ENCODE measurements around the gene MAGI1.
"Not testable (repeated sequence)": the region's sequence is repeated elsewhere in the genome, so short reads cannot be mapped to it uniquely, and the experiment has no call there.

Gene MAGI1

DNA sequence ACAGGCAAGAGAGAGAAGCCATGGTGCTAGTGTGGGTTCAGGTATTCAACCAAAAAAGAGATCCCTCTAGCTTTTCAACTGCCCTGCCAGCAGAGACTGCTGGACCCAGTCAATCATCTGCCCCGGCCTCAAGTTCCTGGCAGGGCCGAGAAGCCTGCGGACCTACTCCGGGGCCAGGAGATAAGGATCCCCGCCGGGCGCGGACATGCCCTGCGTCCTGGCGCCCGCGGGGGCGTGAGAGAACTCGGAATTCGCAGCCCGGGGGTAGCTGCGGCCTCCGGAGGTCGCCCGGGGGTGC, 821 bp upstream of the MAGI1 start:
- DNase-seq (ENCODE audit: low read depth): no peak

DNA sequence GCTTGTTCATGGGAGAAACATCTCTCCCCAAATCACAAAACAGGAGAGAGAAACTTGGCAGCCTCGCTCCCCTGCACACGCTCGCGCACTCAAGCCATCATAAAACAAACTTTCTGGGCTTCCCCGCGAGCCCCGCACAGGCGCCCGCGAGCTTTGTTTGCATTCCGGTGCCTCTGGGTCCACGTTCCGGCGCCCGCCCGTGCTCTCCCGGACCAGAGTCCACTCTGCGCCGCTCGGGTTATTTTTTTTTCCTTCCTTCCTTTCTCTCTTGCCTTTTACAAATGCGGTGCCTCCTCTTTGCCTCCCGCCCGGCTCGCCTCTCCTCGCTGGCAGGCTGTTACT, 363 bp downstream of the MAGI1 start:
- no peak for DNase-seq (ENCODE audit: low read depth)

DNA sequence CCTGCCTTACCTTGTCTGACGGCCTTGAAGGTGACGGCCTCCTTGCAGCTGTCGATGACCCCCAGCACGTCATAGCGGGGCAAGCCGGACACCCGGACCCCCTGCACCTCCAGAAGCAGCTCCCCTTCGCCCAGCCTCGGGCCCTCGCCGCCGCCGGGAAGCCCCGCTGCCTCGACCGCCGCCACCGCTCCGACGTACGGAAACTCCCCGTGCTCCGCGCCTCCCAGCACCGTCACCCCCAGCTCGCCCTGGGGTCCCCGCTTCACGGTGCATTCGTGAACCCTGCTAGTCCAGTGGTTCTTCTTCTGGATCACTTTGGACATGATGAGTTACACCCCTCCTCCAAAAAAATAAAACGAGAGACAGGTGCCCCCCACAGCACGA, 740 bp downstream of the MAGI1 start:
- DNase-seq (ENCODE audit: low read depth): no peak

DNA sequence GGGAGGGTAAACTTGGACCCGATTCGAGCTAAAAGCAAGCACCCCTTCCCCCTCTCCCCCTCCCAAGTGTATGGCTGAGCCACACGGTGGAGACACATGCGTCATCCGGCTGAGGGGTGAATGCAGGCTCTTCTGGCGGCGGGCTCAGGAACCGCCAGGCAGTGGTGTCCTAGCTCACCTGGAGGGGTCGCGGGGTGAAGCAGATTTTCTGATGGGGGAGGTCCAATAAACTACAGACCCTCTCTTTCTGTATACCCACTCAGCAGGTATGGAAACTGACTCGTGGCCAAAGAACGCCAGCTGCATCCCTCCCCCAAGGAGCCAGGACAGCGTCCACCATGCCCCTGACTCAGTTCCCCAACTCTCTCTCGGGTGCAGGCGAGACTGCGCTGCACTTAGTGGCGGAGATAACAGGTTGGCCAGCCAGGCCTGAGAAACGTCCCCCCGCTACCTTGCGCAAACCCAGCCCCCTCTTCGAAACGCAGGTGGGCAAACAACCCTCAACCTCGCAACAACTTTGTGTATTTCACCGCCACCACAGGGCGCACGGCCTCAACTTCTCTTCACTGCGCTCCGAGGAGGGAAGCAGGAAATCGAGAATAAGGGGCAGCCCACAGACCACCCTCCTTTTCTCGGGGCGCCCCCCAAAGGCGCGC, 1.3 kb downstream of the MAGI1 start:
- DNase-seq (ENCODE audit: low read depth): no peak

DNA sequence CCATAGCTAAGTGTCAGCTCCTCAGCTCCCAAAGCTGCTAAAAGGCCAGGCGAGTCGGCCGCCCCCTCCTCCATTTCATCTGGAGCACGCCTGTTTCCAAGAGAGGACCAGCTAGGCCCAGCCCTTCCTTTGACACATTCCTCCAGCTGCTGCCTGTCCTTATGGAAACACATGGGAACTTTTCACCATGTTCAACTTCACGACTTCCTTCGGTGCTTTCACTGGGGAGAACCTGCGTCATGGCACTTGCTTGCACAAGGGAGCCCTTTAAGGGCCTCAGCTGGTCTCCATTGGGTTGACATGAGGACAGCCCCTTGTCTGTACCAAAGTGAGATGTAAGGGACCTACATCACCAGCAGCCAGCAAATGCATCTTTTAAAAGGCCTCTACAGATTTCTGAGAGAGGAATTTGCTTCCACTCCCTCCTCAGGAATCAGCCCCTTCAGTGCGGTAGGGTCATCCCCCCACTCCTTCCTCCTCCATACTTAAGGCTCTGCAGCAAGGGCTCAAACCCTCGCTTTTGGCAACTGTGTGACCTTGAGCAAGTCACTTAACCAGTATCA, 2.1 kb downstream of the MAGI1 start:
- DNase-seq (ENCODE audit: low read depth): no peak

DNA sequence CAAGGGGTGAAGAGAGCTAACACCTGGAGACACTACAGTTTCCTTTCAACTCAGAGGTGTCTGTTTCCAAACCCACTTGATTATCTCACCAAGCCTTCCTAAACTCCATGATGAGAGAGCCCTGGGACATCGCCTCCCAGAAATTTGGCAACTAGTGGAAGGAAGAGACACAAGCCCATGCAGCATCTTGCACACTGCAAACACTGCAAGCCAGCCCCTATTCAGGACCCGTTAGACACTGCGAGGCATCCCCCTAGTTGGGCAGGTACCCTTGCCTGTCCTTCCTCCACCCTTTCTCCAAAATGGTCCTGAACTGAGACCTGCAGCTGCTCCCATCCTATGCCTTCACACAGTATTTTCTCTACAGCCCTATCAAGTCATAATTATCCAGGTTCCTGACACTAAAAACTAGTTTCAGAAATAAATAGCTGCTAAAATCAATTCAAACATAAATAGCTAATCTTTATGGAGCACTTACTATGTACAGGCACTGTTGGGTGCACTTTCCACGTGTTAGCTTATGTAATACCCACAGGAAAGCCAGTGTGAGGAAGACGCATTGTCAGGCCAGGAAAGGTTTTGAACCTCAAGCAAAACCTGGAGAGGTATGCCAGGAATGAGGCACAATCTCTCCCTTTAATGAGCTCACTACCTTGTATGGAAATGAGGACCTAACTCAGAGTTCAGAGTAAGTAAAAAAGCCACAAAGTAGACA, 2.8 kb downstream of the MAGI1 start:
- no peak for DNase-seq (ENCODE audit: low read depth)

DNA sequence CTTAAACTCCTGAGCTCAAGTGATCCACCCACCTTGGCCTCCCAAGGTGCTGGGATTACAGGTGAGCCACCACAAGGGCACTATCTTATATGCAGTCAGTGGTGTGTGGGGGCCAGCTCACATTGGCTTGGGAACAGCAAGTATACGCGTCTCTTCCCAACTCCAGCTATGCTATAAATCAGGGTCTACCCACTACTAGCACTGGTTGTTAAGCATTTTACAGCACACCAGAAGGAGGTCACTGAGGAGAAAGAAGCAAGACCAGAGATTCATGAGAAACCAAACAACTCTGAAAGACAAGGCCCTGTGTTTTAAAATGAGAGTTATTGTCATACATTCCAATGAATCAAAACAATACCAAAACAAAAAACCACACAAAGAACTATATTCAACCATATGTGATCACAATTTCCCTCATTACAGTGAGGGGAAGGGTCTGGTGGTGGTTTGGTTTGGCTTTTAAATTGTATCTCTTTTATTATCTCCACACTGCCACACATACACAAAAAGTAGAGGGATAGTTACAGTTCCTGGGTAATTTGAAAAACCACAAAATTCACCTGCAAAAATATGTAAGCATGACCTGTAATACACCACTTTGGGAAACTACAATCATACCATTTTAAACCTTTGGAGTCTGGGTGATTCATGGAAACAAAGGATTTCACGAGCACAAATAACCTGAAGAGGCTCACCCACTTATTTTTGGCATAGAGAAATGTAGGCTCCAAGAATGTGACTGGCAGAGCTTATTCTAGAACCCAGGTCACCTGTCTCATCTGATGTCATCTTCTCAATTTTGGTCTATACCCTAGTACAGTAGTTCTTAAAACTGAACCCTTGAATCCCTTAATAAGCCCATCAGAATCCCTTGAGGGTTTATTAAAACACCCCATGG, 5.2 kb downstream of the MAGI1 start:
- DNase-seq (ENCODE audit: low read depth): no peak

DNA sequence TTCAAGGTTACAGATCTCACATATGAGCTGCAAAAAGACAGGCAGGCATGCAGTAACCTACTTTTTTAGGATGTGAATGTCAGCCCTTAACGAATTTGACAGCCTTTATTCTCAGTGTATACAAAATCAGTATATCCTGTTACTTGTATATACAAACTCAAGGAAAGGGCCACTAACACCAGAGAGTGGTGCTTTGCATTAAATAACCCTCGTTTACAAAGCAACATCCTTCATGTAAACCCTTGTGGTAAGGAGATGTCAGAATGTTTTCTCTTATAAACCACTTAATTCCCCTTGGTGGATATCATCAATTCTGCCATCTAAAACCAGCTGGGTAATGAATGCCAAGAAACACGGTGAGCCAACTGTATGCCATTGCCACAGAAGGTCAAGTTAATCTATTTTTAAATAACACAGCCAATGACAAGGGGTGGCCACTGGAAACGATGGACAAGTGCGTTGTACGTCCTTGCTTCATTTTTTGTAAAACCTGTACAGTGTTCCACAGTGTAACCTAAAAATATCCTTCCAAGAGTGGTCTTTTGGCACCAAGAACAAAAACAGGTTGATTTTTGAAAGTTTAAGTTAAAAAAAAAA, 7.5 kb downstream of the MAGI1 start:
- no peak for DNase-seq (ENCODE audit: low read depth)

DNA sequence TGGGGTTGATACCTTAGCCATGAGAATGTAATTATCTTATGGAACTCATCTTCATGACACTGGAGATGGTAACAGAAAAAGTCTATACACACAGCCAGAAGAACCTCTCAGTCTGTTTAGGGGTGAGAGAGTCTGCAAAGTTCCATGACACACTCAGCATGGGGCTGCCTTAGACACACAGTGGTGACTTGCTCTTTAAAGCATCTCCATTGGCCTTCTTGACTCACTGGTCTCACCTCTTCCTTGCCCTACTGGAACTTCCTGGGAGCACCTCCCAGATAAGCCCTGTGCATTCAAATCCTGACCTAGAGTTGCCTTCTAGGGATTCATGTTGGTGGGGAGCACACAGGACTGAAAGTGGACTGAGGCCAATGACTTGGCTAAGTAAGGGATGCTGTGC, 9.3 kb downstream of the MAGI1 start:
- no peak for DNase-seq (ENCODE audit: low read depth)

DNA sequence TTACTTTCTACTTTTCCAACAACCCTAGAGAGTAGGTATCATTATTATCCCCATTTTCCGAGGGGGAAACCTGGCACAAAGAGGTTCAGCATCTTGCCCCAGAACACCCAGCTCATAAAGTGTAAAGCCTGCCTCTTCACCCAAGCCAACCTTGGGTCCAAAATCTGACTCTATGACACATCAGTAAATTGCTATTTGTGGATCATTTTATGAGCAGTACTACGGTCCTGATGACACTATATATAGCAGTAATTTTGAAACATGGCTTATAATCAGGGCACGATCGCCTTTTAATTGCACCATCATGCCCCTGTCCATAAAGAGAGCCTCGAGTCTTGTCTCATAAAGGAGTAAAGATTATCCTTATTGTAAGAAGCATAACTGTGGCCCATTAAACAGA, 9.7 kb downstream of the MAGI1 start:
- no peak for DNase-seq (ENCODE audit: low read depth)

DNA sequence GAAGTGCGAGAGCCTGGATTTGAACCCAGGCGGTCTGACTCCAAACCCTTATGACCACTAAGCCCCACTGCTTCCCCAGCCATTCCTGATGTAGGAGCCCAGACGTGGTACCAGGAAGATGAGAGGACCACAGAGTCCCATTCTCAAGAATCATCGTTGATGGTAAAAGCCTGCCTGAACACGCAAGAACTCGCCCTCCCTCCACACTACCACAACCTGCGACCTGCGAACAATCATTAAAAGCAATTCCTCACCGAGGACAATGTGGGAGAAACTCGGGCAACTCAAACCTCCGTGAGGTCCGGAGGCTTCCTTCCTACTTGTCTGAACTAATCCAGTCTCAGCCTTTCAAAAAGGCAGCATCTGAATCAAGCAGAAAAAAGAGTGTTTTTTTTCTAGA, 10.3 kb downstream of the MAGI1 start:
- no peak for DNase-seq (ENCODE audit: low read depth)

DNA sequence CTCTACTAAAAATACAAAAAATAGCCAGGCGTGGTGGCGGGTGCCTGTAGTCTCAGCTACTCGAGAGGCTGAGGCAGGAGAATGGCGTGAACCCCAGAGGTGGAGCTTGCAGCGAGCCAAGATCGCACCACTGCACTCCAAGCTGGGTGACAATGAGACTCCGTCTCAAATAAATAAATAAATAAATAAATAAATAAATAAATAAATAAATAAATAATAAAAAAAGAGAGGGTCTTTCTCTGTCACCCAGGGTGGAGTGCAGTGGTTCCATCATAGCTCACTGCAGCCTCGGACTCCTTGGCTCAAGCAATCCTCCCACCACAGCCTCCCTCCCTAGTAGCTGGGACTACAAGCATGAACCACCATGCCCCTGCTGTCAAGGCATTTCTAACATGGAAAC, 11.6 kb downstream of the MAGI1 start:
- not testable (repeated sequence) for DNase-seq (ENCODE audit: low read depth)

DNA sequence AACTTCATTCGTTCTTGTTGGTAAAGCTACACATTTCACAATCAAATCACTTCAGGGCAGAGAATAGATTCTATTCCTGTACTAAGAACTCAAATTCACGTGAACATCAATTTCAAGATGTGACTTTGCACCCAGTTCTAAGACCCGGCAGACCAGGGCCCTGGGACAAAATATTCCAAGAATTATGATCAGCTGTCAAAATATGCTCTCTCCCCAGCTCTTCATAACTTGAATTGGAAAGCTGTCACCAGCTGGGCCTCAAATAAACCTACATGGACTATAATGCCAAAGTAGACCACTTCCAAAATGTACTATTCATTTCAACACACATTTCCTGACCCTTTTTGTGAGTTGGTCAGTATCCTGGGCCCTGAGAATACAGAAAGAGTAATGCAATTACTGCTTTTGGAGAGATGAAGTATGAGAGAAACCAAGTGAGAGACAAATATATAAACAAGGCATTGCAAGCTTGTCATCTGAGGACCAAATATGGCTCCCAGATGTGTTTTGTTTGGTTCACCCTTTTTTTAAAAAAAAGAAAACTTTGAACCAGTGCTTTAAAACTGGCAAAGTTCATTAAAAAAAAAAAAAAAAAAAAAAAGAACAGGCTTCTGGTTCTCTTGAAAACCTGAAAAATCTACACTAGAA, 14.9 kb downstream of the MAGI1 start:
- DNase-seq (ENCODE audit: low read depth): no peak

DNA sequence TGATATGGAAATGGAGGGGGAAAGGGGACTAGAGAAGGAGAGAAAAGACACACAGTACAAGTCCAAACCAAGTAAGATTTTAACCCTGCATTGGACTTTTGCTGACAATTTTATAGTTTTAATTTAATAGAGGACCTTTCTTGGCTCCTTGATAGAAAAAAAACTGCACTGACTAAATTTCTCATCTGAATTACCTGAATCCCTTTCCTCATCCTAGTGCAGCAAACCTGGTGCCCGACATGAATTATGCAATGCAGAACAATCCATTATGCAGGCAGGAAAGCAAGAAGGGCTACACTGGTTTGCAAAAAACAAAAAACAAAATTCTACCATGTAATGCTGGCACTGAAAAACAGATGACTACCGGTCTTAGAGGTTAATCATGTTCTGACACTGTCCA, 15.5 kb downstream of the MAGI1 start:
- no peak for DNase-seq (ENCODE audit: low read depth)

DNA sequence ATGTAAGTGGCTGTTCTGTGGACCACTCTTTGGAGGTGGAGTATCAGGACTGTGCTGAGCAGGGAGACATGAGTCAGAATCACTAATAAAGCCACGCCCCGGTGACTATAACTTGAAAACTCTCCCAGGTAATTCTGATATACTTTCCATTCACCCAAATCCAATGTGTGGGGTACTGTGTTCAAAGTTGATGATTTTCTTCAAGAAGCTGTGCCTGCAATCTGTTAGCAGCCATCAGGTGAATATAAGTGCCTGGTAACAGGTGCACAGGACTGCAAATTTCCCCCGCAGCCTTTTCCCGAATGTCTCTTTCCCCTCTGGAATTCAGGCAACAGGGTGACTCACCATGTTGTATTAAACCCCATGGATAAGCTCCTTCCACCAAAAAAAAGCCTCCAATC, 17.0 kb downstream of the MAGI1 start:
- no peak for DNase-seq (ENCODE audit: low read depth)

DNA sequence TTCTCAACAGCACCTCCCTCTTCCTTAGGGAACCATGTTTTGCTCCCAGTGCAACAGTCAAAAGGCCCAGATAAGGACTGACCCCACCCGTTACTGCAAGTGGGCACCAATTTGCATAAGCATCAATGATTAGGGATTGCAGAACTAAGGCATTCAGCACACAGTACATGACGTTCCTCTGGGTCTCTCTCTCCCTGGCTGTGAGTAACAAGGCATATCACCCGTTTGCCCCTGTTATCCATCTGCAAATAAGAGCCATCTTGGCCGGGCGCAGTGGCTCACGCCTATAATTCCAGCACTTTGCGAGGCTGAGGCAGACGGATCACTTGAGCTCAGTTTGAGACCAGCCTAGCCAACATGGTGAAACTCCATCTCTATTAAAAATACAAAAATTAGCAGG, 18.8 kb downstream of the MAGI1 start:
- no peak for DNase-seq (ENCODE audit: low read depth)

DNA sequence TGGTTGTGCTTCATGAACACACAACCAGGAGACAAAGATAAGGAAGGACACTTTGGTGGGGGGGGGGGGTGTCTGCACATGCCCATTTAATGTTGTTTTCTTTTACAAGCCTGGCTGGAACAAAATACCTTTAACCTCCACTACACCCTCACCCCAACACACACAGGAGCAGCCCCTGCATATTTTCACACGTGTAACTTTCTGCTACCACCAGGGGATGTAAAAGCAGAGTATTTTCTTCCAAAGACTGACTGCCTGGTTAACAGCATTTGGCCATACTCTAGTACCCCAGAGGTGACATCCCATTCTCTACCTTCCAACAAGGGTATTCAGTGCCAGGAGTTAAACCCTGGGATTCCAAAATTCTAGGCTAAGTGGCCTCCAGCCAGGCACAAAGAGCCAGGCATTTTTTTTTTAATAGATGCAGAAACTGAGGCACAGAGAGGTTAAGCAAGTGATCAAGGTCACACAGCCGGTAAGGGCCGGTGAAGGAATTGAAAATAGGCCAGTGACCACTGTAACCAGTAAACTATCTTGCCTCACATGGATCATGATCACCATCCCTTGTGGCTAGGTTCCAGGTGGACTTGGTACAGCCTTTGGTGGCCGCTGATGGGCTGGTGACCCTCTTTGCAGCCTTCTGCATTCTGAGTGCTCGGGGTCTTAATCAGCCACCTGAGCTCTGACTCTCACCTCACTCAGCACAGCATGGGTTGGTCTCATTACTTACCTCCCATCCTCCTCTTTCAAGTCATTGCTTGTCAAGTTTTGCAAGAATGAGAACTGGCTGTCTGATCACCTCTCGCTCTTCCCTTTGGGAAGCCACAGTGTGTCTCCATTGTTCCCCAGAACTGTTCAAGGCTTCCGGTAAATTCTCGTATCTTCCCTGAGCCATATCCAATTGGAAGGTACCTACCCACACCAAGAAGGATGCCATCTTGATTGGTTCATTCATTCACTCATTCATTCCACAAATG, 20.4 kb downstream of the MAGI1 start:
- no peak for DNase-seq (ENCODE audit: low read depth)

DNA sequence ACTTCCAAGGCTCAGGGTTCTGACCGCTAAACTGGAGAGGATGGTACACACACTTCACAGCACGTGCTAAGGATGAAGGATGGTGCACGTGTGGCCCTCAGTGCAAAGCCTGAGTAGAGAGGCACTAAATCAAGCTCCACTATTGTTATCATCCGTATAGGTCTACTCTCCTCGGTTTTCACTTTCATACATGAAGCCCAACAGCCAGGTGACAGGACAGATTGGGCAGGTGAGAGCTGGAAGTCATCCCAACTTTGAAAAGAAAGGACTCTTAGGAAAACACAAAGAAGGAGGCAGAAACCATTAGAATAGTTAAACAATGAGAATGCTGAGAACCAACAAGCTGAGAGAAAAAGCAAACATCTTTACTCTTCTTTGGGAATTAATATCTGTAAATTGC, 21.1 kb downstream of the MAGI1 start:
- no peak for DNase-seq (ENCODE audit: low read depth)

DNA sequence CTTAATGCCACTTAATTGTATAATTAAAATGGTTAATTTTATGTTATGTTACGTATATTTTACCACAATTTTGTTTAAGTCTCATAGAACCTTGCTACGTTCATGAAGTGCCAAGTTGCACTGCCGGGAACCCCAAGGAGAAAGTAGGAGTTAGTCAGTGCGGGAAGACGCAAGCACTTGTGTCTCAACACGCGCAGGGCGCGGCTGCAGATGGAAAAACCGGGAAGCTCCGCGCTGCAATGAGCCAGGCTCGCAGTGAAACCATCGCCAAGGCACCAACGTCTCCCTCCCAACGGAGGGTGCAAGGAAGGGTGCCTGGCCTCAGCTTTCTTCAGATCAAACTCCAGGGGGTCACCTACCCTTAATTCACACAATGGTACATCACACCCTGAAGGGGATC, 21.6 kb downstream of the MAGI1 start:
- no peak for DNase-seq (ENCODE audit: low read depth)

DNA sequence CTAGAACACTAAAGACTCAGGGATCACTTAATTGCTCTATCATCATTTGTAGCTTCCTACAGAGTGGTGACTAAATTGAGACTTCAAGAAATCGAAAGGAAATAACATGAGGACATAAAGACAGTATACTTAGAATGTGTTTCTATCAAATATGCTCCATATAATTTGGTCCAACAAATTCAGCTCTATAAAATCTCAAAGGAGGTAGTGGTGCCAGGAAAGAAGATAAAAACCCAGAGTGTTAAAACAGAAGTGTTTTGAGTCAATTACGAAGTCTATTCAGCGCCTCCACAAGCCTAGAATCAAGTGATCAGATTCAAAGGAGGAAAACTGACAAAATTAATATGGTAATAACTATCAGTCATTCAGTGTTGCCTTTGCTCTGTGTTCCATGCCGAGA, 22.9 kb downstream of the MAGI1 start:
- DNase-seq (ENCODE audit: low read depth): no peak

DNA sequence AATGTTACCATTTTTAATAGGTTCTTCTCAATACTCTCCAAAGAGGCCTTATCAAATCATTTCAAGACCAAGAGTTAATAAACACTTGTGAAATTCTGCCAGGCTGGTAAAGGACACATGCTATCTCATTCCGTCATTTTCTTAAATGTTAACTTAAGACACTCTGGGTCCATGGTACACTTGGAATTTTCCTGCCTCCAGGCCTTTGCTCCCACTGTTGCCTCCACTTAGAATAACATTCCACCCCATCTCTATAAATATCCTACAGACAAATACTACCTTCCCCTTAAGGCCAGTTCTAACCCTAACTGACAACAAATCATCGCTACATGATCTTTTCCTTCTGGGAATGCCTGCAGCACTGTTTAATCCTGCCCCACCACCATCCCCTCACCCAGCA, 24.1 kb downstream of the MAGI1 start:
- DNase-seq (ENCODE audit: low read depth): no peak

Data from activated T-helper 1 cell treated with Interleukin-2 at 50 U/mL for 16 hours (primary cell).